Fibroblast of pulmonary artery (primary cell): Measurements from ENCODE around the gene SIL1.

Experiments used
- DNase-seq: peaks from one replicate; pipeline ENCODE4 v3.0.0-alpha.2; 2010; ENCODE audit warnings: low read depth
- H3K4me3 ChIP-seq: replicated peaks from 2 replicates; pipeline ENCODE4 v1.5.1; 2011; ENCODE audit warnings: low read depth, mild to moderate bottlenecking, control low read depth, low read length, moderate library complexity
- CTCF ChIP-seq: IDR thresholded peaks from 2 replicates; pipeline ENCODE4 v1.5.1; 2011; ENCODE audit warnings: mild to moderate bottlenecking, control low read depth, low read length, inconsistent platforms; ENCODE audit errors: missing control alignments

Gene SIL1

GRCh38 chr5:139158791-139159190 is 39.4 kb downstream of the SIL1 start:
- DNase-seq, result no peak
- H3K4me3 ChIP-seq, result no peak overlapping the region
- no peak for TF ChIP-seq CTCF

DNA sequence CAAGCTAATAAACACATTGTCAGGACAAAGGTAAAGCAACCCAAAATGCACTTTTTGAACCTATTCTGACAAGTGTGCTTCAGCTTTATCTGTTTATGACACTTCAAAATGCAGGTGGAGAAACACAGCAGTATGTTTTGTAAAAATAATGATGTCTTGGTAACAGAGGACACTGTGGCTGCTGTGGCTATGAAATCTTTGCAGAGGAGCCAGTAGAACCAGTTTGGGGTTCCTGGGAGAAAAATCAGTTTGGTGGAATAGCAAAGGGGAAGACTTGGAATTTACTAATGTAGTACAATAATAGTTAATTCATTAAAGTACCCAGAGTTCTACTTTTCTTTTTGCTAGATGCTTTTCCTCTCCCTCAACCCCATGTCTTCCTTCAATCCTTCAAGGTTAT is 40.6 kb downstream of the SIL1 start:
- TF ChIP-seq CTCF, result no peak
- no peak for DNase-seq
- no peak overlapping the region for H3K4me3 ChIP-seq

DNA sequence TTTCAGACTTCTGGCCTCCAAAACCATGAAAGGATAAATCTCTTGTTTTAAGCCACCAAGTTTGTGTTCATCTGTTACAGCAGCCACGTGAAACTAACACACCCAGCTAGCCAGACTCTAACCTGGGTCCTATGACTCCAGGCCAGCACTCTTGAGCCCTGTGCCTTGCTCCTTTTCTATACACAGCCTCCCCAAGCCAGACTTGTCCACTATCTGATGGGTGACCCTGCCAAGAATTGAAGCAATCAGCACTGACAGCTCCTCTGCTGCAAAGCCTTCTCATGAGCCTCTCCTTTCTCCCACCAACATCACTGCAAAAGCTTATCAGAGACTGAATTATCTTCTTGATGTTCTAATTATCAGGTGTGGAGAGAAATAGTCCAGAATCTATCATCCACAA is 41.4 kb downstream of the SIL1 start:
- no peak for DNase-seq
- TF ChIP-seq CTCF, result no peak
- H3K4me3 ChIP-seq, result no peak overlapping the region

DNA sequence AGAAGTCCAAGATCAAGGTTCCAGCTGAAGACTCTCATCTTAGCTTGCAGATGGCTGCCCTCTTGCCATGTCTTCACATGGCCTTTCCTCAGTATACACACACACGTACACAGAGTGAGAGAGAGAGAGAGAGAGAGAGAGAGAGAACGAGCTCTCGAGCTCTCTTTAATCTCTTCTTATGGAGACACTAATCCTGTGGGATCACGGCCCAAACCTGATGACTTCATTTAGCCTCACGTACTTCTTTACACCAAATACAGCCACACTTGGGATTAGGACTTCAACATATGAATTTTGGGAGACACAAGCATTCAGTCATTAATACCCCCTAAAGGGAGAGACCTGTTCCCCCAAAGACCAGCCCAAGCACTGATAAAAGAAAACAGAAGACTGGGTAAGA is 42.8 kb downstream of the SIL1 start:
- no peak for TF ChIP-seq CTCF
- no peak for DNase-seq
- no peak overlapping the region for H3K4me3 ChIP-seq

DNA sequence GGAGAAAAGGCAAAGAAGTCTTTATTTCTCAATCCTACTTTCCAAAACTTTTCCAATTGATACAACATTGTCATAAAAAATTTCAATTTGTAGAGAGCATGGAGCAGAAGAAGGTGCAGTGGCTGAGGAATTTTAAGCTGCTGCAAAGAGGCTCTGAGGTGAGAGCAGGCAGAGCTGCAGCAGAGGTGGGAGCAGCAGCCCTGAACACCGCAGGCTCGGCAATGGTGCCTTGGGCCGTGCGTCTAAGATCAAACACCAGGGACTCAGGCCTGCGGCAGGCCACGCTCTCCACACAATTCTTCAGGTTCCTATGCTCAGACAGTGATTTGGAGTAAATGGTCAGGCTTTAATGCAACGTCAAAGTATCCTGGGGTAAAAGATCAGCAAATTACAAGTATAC is 46.3 kb downstream of the SIL1 start:
- no peak overlapping the region for H3K4me3 ChIP-seq
- no peak for TF ChIP-seq CTCF
- no peak for DNase-seq

- H3K4me3 ChIP-seq, result no peak overlapping the region
- TF ChIP-seq CTCF, result no peak
- peak; percentile 56 for DNase-seq
Measured at GRCh38 chr5:139150367-139150999, 47.7 kb downstream of the SIL1 start.

GRCh38 chr5:139149477-139150199 is 48.5 kb downstream of the SIL1 start:
- peak; percentile 66 for DNase-seq
- TF ChIP-seq CTCF, result no peak
- no peak overlapping the region for H3K4me3 ChIP-seq
